NT2/D1 (cell line): ENCODE measurements around the gene EXOC3L1.

Source experiments
- SUZ12 ChIP-seq: IDR thresholded peaks from 2 replicates; pipeline ENCODE4 v1.6.1; 2011; ENCODE audit not compliant: insufficient read length, insufficient read depth; ENCODE audit errors: extremely low read depth
- YY1 ChIP-seq: IDR thresholded peaks from 2 replicates; pipeline ENCODE4 v1.6.1; 2011; ENCODE audit not compliant: insufficient read length, insufficient read depth
- ZNF274 ChIP-seq: IDR thresholded peaks from 2 replicates; pipeline ENCODE4 v1.6.1; 2011; ENCODE audit warnings: mild to moderate bottlenecking, low read depth, low read length

GRCh38 chr16:67226804-67227566 is 37.0 kb upstream of the EXOC3L1 start, which contains the start of gene TMEM208:
- TF ChIP-seq ZNF274 (no peak), SUZ12 (no peak), YY1 (peak; percentile 63)
